GM12874 (cell line): Measurements from ENCODE around the gene SCN9A.

Experiments used
- CTCF ChIP-seq: IDR thresholded peaks from 2 replicates; pipeline ENCODE4 v1.5.1; 2011; ENCODE audit warnings: low read depth, mild to moderate bottlenecking, control low read depth, low read length, moderate library complexity; ENCODE audit not compliant: insufficient read depth

Gene SCN9A

GRCh38 chr2:166278856-166279255, 96.9 kb downstream of the SCN9A start:
- TF ChIP-seq CTCF: no peak

GRCh38 chr2:166270376-166270775, 105.4 kb downstream of the SCN9A start:
- no peak for TF ChIP-seq CTCF

- TF ChIP-seq CTCF: no peak
Measured at GRCh38 chr2:166269322-166269721, 106.4 kb downstream of the SCN9A start.

GRCh38 chr2:166257859-166258258, 117.9 kb downstream of the SCN9A start:
- TF ChIP-seq CTCF: no peak

- no peak for TF ChIP-seq CTCF
Measured at GRCh38 chr2:166256896-166257295, 118.8 kb downstream of the SCN9A start.

GRCh38 chr2:166249318-166249717, 126.4 kb downstream of the SCN9A start:
- no peak for TF ChIP-seq CTCF

GRCh38 chr2:166246901-166247300, 128.8 kb downstream of the SCN9A start:
- TF ChIP-seq CTCF: no peak

GRCh38 chr2:166242309-166242708, 133.4 kb downstream of the SCN9A start:
- TF ChIP-seq CTCF: no peak
